HCT116 (cell line): ENCODE measurements around the gene HOXA7. TPM values are rescaled to one million over a fixed set of nuclear protein-coding genes. Genes with fewer than 3 reads are reported as not detected.

Experiments used
- ATAC-seq: fragments of 200-7000 bp; cut with Tn5 transposase; 2 replicates; pipeline ENCODE4 v1.9.1; 2020; ENCODE audit warnings: mild to moderate bottlenecking, moderate library complexity
- BruUV-seq: library from RNA; stranded (reverse); fragments of 400-500 nt; replicated peaks from 2 replicates; lab custom pipeline; 2021; lab: Mats Ljungman, UMichigan
- CTCF ChIA-PET: fragments of 300-600 bp; sonication (Branson Sonifier 250); formaldehyde crosslinking; loops from one replicate; lab custom pipeline; 2021; ENCODE audit warnings: antibody characterized with exemption; lab: Charles Lee
- POLR2A ChIA-PET: fragments of 300-600, 350-600 bp; sonication (Branson Sonifier 250); formaldehyde crosslinking; loops from one replicate; lab custom pipeline; 2021; ENCODE audit warnings: antibody characterized with exemption; lab: Charles Lee
- RAD21 ChIA-PET, 2 experiments: fragments of 300-600 bp; sonication (Branson Sonifier 250); formaldehyde crosslinking; loops; one replicate each; lab custom pipeline; 2023; ENCODE audit warnings: low total read pairs in 2 of 2; ENCODE audit not compliant: uncharacterized antibody in 2 of 2, unreplicated experiment in 2 of 2, low non-redundant PET in 1 of 2; lab: Charles Lee
- DNase-seq: peaks from one replicate; pipeline ENCODE4 v3.0.0-alpha.2; 2010; ENCODE audit warnings: low read depth, low spot score
- H2AFZ ChIP-seq: fragments of 200-600 bp; shearing (Covaris generic), sonication (generic); 2 replicates; pipeline ENCODE4 v1.6.1; 2017; ENCODE audit warnings: low read depth, mixed run types, mixed read lengths, antibody characterized with exemption, low read length; ENCODE audit not compliant: poor library complexity, severe bottlenecking
- H3K27ac ChIP-seq: 2 replicates; pipeline ENCODE4 v1.5.1; 2012; ENCODE audit warnings: low read depth, low read length
- H3K27me3 ChIP-seq: fragments of 200-600 bp; sonication (generic); 2 replicates; pipeline ENCODE4 v1.6.1; 2016; ENCODE audit warnings: mixed run types, low read length, mixed read lengths; ENCODE audit not compliant: insufficient read depth
- H3K36me3 ChIP-seq, 2 experiments: fragments of 200-500 bp in 1 of 2; fragments of 200-600 bp in 1 of 2; sonication (Bioruptor generic) in 1 of 2; sonication (generic) in 1 of 2; 2 replicates each; pipeline versions ENCODE4 v1.5.1 to v1.6.1; 2014 to 2016; ENCODE audit warnings: low read length in 2 of 2, inconsistent platforms in 1 of 2, mixed read lengths in 1 of 2, mixed run types in 1 of 2; ENCODE audit not compliant: insufficient read depth in 2 of 2, control insufficient read depth in 1 of 2
- H3K4me1 ChIP-seq, 2 experiments: fragments of 200-600 bp in 1 of 2; sonication (generic) in 1 of 2; 2 replicates each; pipeline versions ENCODE4 v1.5.1 to v1.6.1; 2012 to 2017; ENCODE audit warnings: low read length in 2 of 2, inconsistent platforms in 1 of 2, mild to moderate bottlenecking in 1 of 2, mixed read lengths in 1 of 2, mixed run types in 1 of 2, moderate library complexity in 1 of 2; ENCODE audit not compliant: insufficient read depth in 2 of 2, control insufficient read depth in 1 of 2
- H3K4me2 ChIP-seq: fragments of 200-600 bp; sonication (generic); 2 replicates; pipeline ENCODE4 v1.6.1; 2017; ENCODE audit warnings: mixed run types, low read length, mixed read lengths
- H3K4me3 ChIP-seq, 2 experiments: fragments of 200-600 bp in 1 of 2; sonication (generic) in 1 of 2; replicated peaks in 1 of 2; 2 replicates each; pipeline ENCODE4 v1.5.1; 2011 to 2016; ENCODE audit warnings: low read length in 2 of 2, control low read depth in 1 of 2, low read depth in 1 of 2, mild to moderate bottlenecking in 1 of 2, mixed read lengths in 1 of 2, mixed run types in 1 of 2
- H3K79me2 ChIP-seq: fragments of 200-600 bp; sonication (generic); 2 replicates; pipeline ENCODE4 v1.6.1; 2017; ENCODE audit warnings: mild to moderate bottlenecking, mixed run types, low read length, moderate library complexity, mixed read lengths; ENCODE audit not compliant: insufficient read depth
- H3K9ac ChIP-seq: fragments of 200-600 bp; sonication (generic); 2 replicates; pipeline ENCODE4 v1.6.1; 2016; ENCODE audit warnings: low read length, mixed read lengths
- H3K9me2 ChIP-seq: fragments of 200-600 bp; sonication (generic), shearing (Covaris generic); 2 replicates; pipeline ENCODE4 v1.6.1; 2017; ENCODE audit warnings: mixed run types, mild to moderate bottlenecking, moderate library complexity; ENCODE audit not compliant: insufficient read depth
- H3K9me3 ChIP-seq, 2 experiments: fragments of 200-500 bp in 1 of 2; fragments of 200-600 bp in 1 of 2; sonication (Bioruptor generic) in 1 of 2; sonication (generic) in 1 of 2; 2 replicates each; pipeline ENCODE4 v1.6.1; 2014 to 2017; ENCODE audit warnings: low read length in 2 of 2, mixed read lengths in 2 of 2, inconsistent platforms in 1 of 2, low read depth in 1 of 2, mild to moderate bottlenecking in 1 of 2, mixed run types in 1 of 2, moderate library complexity in 1 of 2; ENCODE audit not compliant: control insufficient read depth in 1 of 2, insufficient read depth in 1 of 2
- H4K20me1 ChIP-seq: fragments of 200-600 bp; sonication (generic), shearing (Covaris generic); 2 replicates; pipeline ENCODE4 v1.6.1; 2017; ENCODE audit warnings: mixed run types, mild to moderate bottlenecking, moderate library complexity; ENCODE audit not compliant: insufficient read depth
- CEBPB ChIP-seq: IDR thresholded peaks from 2 replicates; pipeline ENCODE4 v1.6.1; 2012; ENCODE audit warnings: low read depth
- EGR1 ChIP-seq: IDR thresholded peaks from 2 replicates; pipeline ENCODE4 v1.6.1; 2012; ENCODE audit warnings: low read depth
- ELF1 ChIP-seq: IDR thresholded peaks from 2 replicates; pipeline ENCODE4 v1.6.1; 2012; ENCODE audit warnings: low read depth, borderline replicate concordance
- EZH2 ChIP-seq: fragments of 200-600 bp; sonication (generic); IDR thresholded peaks from 2 replicates; pipeline ENCODE4 v1.6.1; 2017; ENCODE audit warnings: antibody characterized with exemption, mixed run types
- JUND ChIP-seq: IDR thresholded peaks from 2 replicates; pipeline ENCODE4 v1.6.1; 2012
- MAX ChIP-seq: IDR thresholded peaks from 2 replicates; pipeline ENCODE4 v1.6.1; 2012
- POLR2A ChIP-seq: IDR thresholded peaks from 2 replicates; pipeline ENCODE4 v1.7.0; 2011; ENCODE audit warnings: borderline replicate concordance; ENCODE audit not compliant: insufficient read depth, insufficient read length; ENCODE audit errors: extremely low read depth
- POLR2AphosphoS5 ChIP-seq: IDR thresholded peaks from 2 replicates; pipeline ENCODE4 v1.6.1; 2011; ENCODE audit warnings: mild to moderate bottlenecking, low read depth, low read length, moderate library complexity
- RAD21 ChIP-seq: IDR thresholded peaks from 2 replicates; pipeline ENCODE4 v1.6.1; 2012; ENCODE audit warnings: low read depth, mild to moderate bottlenecking
- REST ChIP-seq: IDR thresholded peaks from 2 replicates; pipeline ENCODE4 v1.6.1; 2012; ENCODE audit warnings: low read depth
- SIN3A ChIP-seq: IDR thresholded peaks from 2 replicates; pipeline ENCODE4 v1.6.1; 2012; ENCODE audit warnings: low read depth
- SP1 ChIP-seq: IDR thresholded peaks from 2 replicates; pipeline ENCODE4 v1.6.1; 2012; ENCODE audit warnings: low read depth
- TCF7L2 ChIP-seq: IDR thresholded peaks from 2 replicates; pipeline ENCODE4 v1.7.0; 2011; ENCODE audit warnings: borderline replicate concordance, inconsistent platforms; ENCODE audit not compliant: insufficient read depth, insufficient read length; ENCODE audit errors: extremely low read depth
- YY1 ChIP-seq: IDR thresholded peaks from 2 replicates; pipeline ENCODE4 v1.6.1; 2011; ENCODE audit warnings: low read length, low read depth, moderate library complexity, mild to moderate bottlenecking; ENCODE audit not compliant: insufficient replicate concordance; ENCODE audit errors: extremely low read depth
- ZBTB33 ChIP-seq: IDR thresholded peaks from 2 replicates; pipeline ENCODE4 v1.6.1; 2011; ENCODE audit warnings: mild to moderate bottlenecking, low read length, moderate library complexity; ENCODE audit not compliant: insufficient replicate concordance; ENCODE audit errors: extremely low read depth
- ZFX ChIP-seq: fragments of 450-650 bp; IDR thresholded peaks from 2 replicates; pipeline ENCODE4 v1.6.1; 2017
- intact Hi-C: fragments of 100-400 bp; cut with micrococcal nuclease; formaldehyde crosslinking; loops from 2 replicates; pipeline ENCODE4 v1.10.0; 2022
- total RNA-seq: library from RNA; stranded (reverse); gene quantifications from one replicate; pipeline ENCODE4 v1.2.1, GENCODE V29; 2021; ENCODE audit not compliant: unreplicated experiment

HOXA7 gene
- total RNA-seq, 1 experiment from 2014 or later, result 15.0 TPM

GRCh38 chr7:27125986-27126394 lies 30.5 kb downstream of the HOXA7 start:
- intact Hi-C loops, result no loop called here
- H3K9me3 ChIP-seq, result no peaks in the 10 kb centered on the region
- H3K4me3 ChIP-seq, result no peak overlapping the region
- DNase-seq (no peak), ATAC-seq (no peak)
- no TSS peak for BruUV-seq
- ChIA-PET RAD21 (no interaction called here), POLR2A (no interaction called here), CTCF (no interaction called here)
- no peaks in the 10 kb centered on the region for H3K79me2 ChIP-seq
- peaks cover 32% of the 10 kb centered on the region for H3K27me3 ChIP-seq
- peaks cover 22 to 67% of the 10 kb centered on the region in 2 experiments for H3K4me1 ChIP-seq
- H3K4me2 ChIP-seq, result no peak overlapping the region
- no peak overlapping the region for H2AFZ ChIP-seq
- no peak for TF ChIP-seq MAX
- TF ChIP-seq JUND, result no peak
- no peak for TF ChIP-seq POLR2A
- no peak for TF ChIP-seq SIN3A
- no peak for TF ChIP-seq ELF1
- TF ChIP-seq TCF7L2, result no peak
- no peak for TF ChIP-seq EGR1
- no peak for TF ChIP-seq EZH2
- TF ChIP-seq CEBPB, result no peak
- no peak for TF ChIP-seq ZBTB33
- TF ChIP-seq SP1, result no peak
- TF ChIP-seq POLR2AphosphoS5, result no peak
- TF ChIP-seq ZFX, result no peak
- no peak for TF ChIP-seq YY1
- TF ChIP-seq REST, result no peak
- TF ChIP-seq RAD21, result no peak
- no peaks in the 10 kb centered on the region for H3K9me2 ChIP-seq
- no peaks in the 10 kb centered on the region for H4K20me1 ChIP-seq
- H3K36me3 ChIP-seq, result no peaks in the 10 kb centered on the region
- H3K27ac ChIP-seq, result no peak overlapping the region
- H3K9ac ChIP-seq, result no peak overlapping the region
